ENCODE results near the gene HTR3E. TPM values are rescaled to one million over a fixed set of nuclear protein-coding genes. Genes with fewer than 3 reads are reported as not detected.
"Not testable (repeated sequence)": the region's sequence is repeated elsewhere in the genome, so short reads cannot be mapped to it uniquely, and the experiment has no call there.

The HTR3E gene
- total RNA-seq, 1 experiment from 2014 or later, result not detected

DNA sequence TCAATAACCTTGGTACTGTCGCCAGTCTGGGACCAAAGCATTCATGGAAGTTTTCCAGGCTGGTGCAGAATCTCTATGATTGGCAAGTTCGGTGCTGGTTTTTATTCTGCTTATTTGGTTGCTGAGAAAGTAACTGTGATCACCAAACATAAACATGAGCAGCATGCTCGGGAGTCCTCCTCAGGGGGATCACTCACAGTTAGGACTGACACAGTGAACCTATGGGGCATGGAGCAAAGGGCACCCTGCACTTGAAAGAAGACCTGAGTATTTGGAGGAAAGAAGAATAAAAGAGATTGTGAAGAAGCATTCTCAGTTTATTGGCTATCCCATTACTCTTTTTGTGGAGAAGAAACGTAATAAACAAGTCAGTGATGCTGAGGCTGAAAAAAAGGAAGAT lies 19.2 kb downstream of the HTR3E start:
- DNase-seq (ENCODE audit: low read depth), result no peak

DNA sequence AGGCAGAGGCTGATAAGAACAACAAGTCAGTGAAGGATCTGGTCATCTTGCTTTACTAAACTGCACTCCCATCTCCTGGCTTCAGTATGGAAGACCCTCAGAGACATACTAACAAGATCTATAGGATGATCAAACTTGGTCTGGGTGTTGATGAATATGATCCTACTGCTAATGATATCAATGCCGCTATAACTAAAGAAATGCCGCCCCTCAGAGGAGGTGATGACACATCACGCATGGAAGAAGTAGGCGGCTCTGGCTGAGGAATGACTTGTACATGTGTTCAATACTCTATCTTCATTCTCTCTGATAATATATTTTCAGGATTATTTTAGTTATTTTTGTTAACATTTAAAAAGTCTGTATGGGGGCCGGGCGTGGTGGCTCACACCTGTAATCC lies 20.8 kb downstream of the HTR3E start:
- peak; percentile 13 for DNase-seq (ENCODE audit: low read depth)

DNA sequence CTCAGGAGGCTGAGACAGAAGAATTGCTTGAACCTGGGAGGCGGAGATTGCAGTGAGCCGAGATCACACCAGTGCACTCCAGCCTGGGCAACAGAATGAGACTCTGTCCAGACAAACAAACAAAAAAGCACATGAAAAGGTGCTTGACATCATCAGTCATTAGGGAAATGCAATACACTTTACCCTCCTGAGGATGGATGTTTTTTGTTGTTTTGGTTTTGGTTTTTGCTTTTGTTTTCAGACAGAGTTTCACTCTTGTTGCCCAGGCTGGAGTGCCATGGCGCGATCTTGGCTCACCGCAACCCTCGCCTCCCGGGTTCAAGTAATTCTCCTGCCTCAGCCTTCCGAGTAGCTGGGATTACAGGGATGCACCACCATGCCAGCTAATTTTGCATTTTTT lies 24.2 kb downstream of the HTR3E start:
- DNase-seq (ENCODE audit: low read depth), result not testable (repeated sequence)

DNA sequence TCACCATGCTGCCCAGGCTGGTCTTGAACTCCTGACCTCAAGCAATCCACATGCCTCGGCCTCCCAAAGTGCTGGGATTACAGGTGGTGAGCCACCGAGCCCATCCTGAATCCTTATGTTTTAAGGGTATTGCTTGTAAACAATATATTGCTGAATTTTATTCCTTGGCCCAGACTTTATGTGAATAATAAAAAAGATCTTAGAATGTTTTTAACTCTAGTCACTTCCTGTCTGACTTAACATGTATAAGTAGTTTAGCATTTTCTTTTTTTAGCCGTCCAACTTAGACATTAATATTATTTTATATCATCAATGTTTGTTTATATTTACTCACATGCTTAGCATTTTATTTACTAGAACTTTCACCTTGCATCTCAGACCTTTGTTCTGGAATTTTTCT lies 29.1 kb downstream of the HTR3E start:
- DNase-seq (ENCODE audit: low read depth), result no peak

DNA sequence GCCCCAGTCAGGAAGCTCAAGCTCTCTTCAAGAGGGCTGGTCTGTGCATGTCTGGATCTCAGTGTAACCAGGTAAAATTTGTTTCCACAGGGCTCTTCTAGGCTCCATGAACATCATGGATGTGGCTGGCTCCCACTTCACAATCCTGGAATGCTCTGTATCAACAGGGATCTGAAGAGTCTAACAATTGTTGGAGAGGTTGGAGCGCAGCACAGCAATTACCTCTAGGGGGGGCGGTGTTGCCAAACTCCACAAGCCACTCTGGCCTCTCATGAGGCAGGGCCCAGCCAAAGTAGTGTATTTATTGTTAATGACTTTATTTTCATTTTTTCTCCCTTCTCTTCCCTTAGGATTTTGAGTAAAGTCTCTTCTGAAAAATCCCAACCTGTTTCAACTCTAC lies 32.1 kb downstream of the HTR3E start:
- peak; percentile 26 for DNase-seq (ENCODE audit: low read depth)

DNA sequence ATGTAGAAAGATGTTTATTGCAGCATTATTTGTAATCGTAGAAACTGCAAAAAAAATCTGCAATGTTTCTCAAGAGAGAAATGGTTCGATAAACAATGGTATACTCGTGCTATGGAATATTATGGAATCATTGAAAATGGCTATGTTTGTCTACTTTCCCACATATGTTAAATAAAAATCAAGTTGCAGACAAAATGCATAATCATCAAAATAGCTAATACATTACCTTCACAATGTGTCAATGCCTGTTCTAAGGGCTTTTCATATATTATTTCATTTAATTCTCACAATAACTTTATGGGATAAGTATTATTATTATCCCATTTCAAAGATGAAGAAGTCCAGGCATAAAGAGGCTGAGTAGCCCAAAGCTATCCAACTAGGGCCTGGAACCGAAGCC lies 36.1 kb downstream of the HTR3E start:
- DNase-seq (ENCODE audit: low read depth), result no peak

DNA sequence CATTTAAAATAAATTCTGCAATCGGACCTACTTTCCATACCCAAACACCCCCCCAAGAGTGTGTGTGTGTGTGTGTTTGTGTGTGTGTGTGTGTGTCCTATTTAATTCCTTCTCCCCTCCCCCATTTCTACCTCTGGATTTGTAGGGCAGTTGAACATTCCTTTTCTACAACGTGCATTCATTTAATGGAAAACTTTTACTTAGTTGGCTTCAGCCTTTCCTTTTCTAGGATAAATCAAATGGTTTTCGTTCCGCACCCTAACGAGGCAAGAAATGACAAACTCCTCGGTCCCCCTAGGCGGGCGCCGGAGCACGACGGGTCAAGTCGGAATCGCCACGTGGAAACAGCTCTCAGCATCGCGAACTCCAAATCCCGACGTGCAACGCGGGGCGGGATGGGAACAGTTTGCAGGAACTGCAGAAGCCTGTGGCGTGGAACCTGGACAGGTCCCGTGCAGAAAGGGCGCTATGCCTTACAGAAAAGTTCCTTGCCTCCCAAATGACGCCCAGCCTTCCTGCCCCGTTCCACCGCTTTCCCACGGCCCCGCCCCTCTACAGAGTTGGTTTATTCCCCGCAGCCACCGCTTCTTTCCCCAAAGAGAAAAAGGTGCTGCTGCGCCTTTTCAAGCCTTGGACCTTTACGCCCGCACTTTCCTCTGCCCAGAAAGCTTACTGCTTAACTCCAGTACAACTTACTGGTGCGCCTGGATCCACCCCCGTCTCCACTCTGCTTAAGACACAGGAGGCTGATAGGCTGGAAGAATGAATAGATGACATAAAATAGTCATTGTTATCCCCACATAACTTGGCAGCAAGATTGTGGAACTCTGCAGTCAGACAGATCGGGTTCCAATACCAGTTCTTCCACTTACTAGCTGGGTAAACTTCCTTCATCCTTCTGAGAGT lies 37.2 kb downstream of the HTR3E start:
- peak; percentile 91 for DNase-seq (ENCODE audit: low read depth)

DNA sequence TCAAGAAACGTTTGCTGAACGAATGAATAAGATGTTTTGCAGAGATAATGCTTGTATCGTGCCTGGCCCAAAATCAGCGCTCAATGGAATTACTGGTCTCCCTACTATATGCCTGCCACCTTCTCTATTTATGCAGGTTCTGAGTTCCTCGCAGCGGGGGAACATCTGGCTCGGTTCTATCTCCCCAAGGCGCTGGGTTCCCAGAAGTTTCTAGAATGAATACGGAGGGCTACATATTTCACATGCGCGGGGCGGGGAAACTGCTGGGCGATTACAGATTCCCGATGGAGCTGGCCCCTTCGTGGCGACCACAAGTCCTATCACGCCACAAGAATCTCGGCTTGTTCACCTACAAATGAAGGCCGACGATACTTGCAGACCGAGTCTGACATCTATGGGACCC lies 37.9 kb downstream of the HTR3E start:
- no peak for DNase-seq (ENCODE audit: low read depth)

DNA sequence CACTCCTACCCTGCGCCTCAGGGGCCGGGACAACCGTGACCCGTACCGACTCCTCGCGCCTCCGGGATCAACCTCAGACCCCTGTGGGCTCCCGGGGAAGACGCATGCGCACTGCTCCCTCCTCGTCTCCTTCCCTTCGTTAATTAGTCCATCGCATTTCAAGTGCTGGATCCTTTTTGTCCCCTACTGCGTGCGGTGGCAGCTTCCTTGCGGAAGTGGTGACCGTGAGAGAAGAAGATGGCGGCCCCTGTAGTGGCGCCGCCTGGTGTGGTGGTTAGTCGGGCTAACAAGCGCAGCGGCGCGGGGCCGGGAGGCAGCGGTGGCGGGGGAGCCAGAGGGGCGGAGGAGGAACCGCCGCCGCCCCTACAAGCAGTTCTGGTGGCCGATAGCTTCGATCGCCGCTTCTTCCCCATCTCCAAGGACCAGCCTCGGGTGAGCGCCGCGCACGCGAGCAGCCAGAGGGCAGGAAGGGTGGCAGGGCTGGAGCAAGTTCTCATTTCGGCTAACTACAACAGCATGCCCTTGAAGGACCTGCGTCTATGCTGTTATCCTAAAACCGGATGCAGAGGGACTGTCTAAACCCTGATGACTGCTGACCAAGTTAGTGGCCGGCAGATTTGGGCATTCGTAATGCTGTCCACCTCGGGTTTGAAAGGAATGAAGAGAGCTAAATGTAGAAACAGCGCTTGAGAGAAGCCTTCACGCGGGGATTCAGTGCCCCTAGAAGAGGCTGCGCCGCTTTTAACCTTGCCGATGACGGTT lies 38.5 kb downstream of the HTR3E start, which contains the start of gene EIF2B5:
TSS of gene EIF2B5 (plus strand) at position 210 of the 762 bp plus-strand sequence. CDS start at position 238, 28 bp downstream.
- DNase-seq (ENCODE audit: low read depth), result peak; percentile 96

DNA sequence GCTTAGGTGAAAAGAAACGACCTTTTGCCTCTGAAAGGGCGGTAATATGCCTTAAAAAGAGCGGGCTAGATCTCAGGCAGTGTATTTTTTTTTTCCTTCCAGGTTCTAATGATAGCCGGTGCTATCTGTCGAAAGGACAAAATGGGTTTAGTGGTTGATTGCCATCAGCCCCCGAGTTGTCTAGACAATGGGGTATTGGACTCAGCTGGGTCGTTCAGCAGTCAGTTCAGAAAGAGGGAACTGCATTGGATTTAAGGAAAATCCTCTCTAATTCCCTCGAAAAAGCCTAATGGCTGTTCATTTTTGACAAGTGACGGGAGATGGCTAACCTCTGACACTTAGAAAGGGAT lies 39.0 kb downstream of the HTR3E start:
- DNase-seq (ENCODE audit: low read depth), result no peak

DNA sequence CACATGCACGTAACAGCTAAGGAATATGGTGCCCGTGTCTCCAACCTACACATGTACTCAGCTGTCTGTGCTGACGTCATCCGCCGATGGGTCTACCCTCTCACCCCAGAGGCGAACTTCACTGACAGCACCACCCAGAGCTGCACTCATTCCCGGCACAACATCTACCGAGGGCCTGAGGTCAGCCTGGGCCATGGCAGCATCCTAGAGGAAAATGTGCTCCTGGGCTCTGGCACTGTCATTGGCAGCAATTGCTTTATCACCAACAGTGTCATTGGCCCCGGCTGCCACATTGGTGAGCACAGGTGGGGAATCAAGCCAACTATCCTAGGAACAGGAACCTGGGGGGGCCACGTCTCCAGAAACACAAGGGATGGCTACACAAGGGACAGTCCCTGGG lies 43.6 kb downstream of the HTR3E start:
- no peak for DNase-seq (ENCODE audit: low read depth)

DNA sequence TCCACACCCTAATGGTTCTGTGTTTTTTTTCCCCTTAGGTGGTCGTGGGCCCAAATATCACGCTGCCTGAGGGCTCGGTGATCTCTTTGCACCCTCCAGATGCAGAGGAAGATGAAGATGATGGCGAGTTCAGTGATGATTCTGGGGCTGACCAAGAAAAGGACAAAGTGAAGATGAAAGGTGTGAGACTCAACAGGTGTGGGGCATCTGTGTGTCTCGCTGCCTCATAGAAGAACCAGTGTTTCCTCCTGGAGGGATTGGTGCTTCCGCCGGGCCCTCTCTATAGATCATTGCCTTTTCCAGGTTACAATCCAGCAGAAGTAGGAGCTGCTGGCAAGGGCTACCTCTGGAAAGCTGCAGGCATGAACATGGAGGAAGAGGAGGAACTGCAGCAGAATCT lies 45.3 kb downstream of the HTR3E start:
- DNase-seq (ENCODE audit: low read depth), result no peak

DNA sequence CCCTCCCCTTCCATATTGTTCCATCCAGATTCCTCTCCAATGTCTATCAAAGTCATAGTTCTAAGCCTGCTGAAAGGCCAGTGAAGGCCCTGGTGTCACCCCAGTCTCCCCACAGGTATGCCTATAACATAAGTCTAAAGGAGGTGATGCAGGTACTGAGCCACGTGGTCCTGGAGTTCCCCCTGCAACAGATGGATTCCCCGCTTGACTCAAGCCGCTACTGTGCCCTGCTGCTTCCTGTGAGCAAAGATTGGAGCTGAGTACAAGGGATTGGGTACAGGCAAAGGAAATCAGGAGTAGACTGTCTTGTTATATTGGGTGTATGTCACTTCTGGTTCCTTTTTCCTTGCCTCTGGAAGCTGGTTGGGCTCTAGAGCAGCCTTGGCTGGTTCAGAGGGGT lies 46.5 kb downstream of the HTR3E start:
- no peak for DNase-seq (ENCODE audit: low read depth)

DNA sequence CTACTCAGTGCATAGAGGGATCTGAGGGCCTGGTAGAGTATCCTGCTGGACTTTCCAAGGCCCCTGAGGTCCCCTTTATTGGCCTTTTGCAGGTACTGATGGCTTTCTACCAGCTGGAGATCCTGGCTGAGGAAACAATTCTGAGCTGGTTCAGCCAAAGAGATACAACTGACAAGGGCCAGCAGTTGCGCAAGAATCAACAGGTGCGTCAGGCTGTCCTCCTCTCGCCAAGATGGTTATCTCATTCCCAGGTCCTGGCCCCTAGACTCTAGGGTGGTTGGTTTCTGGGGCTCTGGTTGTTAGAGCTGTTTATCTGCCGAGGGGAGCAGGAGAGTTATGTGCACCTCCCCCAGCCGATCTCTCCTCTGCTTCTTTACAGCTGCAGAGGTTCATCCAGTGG lies 47.6 kb downstream of the HTR3E start:
- DNase-seq (ENCODE audit: low read depth), result no peak

DNA sequence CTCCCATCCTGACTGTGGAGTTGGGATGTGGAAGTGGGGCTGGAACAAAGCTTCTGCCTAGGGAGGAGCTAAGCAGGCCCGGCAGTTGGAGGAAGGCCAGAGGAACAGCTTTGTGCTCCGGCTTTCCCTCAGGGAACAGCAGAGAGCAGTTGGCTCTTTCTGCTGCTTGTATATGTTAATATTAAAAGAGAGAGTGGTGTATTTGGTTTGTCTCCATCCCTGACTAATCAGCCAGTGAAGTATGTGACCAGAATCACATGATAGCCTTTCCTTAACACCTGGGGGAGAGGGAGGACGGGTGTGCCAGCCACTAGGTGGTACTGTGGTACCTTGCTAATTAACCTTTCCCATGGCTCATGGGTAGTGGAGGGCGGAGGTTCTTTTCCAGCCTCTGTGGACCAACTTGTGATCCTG lies 48.3 kb downstream of the HTR3E start:
- peak; percentile 61 for DNase-seq (ENCODE audit: low read depth)

DNA sequence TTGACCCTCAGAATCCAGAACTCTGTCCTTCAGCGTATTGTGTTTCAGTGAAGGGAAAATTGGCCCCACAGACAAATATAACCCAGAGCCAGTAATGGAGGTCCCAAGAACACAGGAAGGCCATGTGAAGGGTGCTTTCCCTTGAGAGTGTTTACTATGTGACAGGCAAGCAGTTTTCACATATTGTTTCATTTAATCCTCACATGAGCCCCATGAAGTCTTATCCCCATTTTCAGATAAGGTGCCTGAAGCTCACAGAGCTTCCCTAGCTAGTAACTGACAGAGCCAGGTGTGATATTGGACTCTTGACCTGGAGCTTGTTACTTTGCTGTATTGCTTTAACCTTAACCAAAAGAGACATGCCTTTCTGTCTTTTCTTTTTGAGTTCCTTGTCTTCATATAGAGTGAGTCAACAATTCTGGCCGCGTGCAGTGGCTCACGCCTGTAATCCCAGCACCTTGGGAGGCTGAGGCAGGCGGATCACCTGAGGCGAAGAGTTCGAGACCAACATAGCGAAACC lies 48.9 kb downstream of the HTR3E start:
- no peak for DNase-seq (ENCODE audit: low read depth)

DNA sequence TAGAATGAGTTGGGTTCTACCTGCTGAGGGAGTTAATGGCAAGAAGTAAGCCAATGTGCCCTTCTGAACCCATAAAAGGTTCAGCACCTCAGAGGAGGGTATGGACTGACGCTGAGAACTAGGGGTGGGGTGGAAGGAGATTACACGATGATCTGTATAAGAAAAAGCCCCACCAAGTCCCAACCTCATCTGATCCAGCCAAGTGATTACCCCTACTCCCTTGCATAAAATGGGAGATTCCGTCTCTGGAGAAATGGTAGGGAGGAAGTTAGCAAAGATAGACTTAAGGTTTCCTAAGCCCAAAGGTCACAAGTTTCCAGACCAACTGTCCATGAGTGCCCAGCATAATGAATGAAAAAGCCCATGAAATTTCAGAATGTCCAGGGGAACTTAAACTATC lies 51.2 kb downstream of the HTR3E start:
- DNase-seq (ENCODE audit: low read depth), result no peak

DNA sequence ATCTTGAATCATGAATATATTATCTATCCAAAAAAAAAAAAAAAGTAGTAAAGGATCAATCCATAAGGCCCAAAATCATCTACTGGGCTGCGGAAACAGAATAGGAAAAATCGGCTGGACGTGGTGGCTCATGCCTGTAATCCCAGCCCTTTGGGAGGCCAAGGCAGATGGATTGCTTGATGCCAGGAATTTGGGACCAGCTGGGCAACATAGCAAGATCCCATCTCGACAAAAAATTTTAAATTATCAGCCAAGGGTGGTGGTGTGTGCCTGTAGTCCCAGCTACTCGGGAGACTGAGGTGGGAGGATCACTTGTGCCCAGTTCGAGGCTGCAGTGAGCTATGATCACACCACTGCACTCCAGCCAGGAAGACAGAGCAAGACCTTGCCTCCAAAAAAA lies 52.3 kb downstream of the HTR3E start:
- DNase-seq (ENCODE audit: low read depth), result no peak

DNA sequence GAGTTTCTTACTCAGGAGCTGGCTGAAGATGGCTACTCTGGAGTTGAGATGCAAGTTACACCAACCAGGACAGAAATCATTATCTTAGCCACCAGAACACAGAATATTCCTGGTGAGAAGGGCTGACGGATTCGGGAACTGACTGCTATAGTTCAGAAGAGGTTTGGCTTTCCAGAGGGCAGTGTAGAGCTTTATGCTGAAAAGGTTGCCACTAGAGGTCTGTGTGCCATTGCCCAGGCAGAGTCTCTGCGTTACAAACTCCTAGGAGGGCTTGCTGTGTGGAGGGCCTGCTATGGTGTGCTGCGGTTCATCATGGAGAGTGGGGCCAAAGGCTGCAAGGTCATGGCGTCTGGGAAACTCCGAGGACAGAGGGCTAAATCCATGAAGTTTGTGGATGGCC lies 52.9 kb downstream of the HTR3E start:
- not testable (repeated sequence) for DNase-seq (ENCODE audit: low read depth)

DNA sequence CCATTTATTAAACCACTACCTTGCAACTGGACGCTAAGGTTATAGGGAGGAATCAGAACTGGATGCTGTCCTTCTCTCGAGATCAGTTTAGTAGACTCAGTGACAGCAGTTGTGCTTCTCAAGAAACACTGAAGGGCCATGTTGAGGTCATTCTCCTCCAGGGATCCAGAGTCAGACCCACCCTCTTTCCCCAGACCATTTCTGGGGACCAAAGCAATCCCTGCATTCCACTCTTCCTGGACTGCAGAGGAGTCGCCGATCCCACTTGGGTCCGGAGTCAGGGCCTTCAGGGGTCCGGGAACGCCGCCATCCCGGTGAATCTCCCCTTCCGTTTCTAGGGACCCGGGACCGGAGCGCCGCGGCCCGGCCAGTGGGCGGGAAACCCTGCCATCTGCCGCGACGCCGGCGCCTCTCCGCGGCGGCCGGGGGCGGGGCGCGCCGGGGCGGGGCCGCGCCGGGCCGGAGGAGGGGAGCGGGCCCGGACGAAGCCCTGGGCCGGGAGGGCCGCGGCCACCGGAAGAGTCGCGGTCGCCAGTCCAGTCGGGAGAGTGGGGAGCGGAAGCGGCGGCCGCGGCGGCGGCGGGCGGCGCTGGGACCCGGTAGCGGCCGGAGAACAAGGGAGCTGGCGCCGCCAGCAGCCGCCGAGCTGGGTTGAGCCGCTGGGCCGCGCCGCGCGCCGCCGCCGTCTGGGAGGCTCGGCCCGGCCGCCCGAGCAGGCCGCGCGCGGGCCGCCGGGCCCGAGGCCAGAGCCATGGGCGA lies 58.2 kb downstream of the HTR3E start, which contains the start of gene DVL3:
TSS of gene DVL3 (plus strand) at position 493 of the 759 bp plus-strand sequence. CDS start at position 752, 259 bp downstream.
- DNase-seq (ENCODE audit: low read depth), result peak; percentile 78

DNA sequence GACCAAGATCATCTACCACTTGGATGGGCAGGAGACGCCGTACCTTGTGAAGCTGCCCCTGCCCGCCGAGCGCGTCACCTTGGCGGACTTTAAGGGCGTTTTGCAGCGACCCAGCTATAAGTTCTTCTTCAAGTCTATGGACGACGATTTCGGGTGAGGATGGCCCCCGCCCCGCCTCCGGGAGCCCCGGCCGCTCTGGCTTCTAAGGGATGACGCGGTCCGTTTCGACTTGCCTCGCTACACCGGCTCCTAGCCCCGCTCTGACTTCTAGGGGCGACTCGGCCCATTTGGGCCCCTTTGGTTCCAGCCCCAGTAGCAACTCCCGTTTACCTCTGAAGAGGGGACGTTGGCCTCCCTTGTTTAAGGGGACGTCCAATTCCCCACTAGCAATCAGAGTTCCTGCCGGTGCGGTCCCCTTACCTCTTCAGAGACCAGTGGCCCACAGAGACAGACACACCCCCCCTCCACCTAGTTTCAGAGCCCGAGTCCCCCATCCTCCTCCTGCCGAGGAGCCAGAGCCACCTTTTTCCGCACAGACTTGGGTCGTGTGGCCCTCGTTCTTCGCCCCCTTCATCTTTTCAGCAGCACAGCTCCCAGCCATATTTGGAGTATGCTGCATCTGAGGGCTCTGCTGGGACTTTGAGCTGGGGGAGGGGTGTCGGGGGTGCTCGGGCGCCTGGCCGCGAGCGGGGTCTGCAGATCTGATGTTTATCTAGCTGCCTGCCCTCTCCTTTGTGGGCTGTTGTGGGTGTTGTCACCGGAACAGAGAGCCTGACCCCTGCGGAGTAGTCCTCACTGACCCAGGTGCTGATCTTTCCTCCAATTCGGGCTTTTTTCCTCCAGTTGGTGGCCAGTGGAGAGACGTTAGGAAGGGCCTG lies 59.0 kb downstream of the HTR3E start:
- DNase-seq (ENCODE audit: low read depth), result peak; percentile 52
